ENCODE data around the gene BAHD1.

GRCh38 chr15:40456299-40456712 lies 15.6 kb downstream of the BAHD1 start:
- TF ChIP-seq PATZ1 (CRISPR knock-in tag; IDR thresholded peaks at IDR 0.05; ENCODE audit: borderline replicate concordance), result no peak
- no peak for TF ChIP-seq CSDC2 (CRISPR knock-in tag; IDR thresholded peaks at IDR 0.05)
- no peak for TF ChIP-seq TSHZ2 (CRISPR knock-in tag; IDR thresholded peaks at IDR 0.05)
- TF ChIP-seq CREB5 (CRISPR knock-in tag; IDR thresholded peaks at IDR 0.05; ENCODE audit: low read depth), result no peak
- no peak for TF ChIP-seq RARB (CRISPR knock-in tag; IDR thresholded peaks at IDR 0.05)
- no peak for TF ChIP-seq BACH2 (CRISPR knock-in tag; IDR thresholded peaks at IDR 0.05; ENCODE audit: borderline replicate concordance)
- TF ChIP-seq ZFP3 (CRISPR knock-in tag; IDR thresholded peaks at IDR 0.05), result no peak
- TF ChIP-seq ZFP30 (CRISPR knock-in tag; IDR thresholded peaks at IDR 0.05), result no peak
- TF ChIP-seq ARNTL (CRISPR knock-in tag; IDR thresholded peaks at IDR 0.05; ENCODE audit: borderline replicate concordance, low read depth), result no peak
- TF ChIP-seq ZNF70 (CRISPR knock-in tag; IDR thresholded peaks at IDR 0.05), result no peak
- TF ChIP-seq ZNF565 (CRISPR knock-in tag; conservative IDR thresholded peaks at IDR 0.05; ENCODE audit: low read depth), result no peak
- no peak for TF ChIP-seq ZC3H10 (CRISPR knock-in tag; IDR thresholded peaks at IDR 0.05)

Data from SK-N-SH treated with all-trans-retinoic acid at 6 μM for 48 hours (cell line).